ENCODE data around the gene NELFA.

NELFA gene

DNA sequence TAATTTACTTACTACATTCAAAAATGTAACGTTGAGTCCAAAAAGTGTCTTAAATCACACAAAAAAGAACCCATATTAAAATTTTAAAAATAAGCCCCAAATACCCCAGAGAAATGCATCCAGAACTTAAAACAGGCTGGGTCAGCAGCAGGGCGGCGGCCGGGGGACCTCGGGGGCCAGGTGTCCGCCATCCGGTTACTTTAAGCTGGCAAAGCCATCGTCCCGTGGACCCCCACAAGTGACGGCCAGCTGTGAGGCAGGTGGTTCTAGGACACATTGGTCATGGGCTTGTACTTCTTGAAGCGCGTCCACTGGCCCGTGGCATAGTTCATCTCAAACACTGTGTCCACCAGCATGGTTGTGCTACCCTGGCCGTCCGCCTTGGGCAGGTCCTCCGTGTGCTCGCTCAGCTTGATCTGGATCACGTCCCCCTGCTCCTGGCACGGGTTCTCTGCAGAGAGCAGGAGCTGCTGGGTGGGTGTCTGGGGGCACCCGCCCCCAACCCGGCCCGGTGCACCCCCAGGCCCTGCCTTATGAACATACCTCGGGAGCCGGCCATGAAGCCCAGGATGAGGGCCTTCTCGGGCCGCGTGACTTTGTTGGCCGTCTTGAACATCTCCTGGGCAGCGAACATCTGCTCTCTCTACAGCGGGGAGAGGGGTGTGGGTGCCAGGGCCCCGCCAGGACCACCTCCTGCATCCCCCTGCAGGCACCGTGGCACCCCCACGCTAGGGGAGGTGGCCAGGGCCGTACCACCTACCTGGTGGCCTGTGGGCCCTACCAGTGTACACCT is 25.5 kb downstream of the NELFA start:
- POLR2A ChIA-PET (ENCODE audit: low non-redundant PET): no interaction called here
- TF ChIP-seq, protein P1, sequence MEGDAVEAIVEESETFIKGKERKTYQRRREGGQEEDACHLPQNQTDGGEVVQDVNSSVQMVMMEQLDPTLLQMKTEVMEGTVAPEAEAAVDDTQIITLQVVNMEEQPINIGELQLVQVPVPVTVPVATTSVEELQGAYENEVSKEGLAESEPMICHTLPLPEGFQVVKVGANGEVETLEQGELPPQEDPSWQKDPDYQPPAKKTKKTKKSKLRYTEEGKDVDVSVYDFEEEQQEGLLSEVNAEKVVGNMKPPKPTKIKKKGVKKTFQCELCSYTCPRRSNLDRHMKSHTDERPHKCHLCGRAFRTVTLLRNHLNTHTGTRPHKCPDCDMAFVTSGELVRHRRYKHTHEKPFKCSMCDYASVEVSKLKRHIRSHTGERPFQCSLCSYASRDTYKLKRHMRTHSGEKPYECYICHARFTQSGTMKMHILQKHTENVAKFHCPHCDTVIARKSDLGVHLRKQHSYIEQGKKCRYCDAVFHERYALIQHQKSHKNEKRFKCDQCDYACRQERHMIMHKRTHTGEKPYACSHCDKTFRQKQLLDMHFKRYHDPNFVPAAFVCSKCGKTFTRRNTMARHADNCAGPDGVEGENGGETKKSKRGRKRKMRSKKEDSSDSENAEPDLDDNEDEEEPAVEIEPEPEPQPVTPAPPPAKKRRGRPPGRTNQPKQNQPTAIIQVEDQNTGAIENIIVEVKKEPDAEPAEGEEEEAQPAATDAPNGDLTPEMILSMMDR (conservative IDR thresholded peaks at IDR 0.05; ENCODE audit: low read depth): no peak

DNA sequence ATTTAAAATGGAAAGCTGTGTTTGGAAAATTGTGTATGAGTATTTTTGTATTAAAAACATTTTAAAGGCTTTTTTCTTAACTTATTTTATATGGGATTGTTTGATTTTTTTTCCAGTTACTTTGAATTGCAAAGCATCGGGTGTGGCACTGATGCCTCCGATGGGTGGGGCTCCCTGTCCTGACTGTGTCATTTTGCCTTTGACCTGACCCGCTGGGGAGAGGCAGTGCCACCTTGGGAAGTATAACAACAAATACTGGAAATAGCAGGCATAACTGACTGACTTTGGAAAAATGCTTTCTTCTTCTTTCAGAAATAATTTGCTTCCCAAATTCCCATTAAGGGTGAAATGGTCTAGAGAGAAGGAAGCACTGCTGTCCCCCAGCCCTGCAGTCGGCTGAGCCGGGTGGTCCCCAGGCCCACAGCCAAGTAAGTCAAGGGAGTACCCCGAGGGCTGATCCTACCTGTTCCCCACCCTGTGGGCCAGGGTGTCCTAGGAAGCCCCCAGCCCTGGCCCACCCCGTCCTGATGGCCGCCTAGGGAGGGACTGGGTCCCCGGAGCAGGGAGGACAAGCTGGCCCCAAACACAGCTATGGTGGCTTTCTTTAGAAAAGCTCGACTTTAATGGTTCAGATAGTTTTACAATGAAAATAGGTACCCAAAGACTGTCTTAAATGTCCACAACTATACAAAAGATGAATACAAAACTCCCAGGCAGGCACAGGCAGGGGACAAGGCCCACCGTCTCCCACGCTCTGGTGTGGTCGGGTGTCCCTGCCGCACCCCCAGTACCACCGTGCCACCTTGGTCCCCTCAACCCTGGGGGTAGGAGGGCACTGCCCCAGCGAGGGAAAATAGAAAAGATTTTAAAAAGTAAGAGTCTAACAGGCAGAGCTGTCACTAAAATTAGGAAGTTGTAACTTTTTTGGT is 26.4 kb downstream of the NELFA start:
- H3K27ac ChIP-seq: peak overlapping the region; percentile 61
- ChIA-PET POLR2A (ENCODE audit: low non-redundant PET) (no interaction called here), CTCF (no interaction called here)
- DNase-seq (ENCODE audit: low spot score): peak; percentile 7
- TF ChIP-seq, protein P1 (conservative IDR thresholded peaks at IDR 0.05; ENCODE audit: low read depth): no peak

More for the DNA sequence above, 25.5 kb downstream of the NELFA start:
- DNase-seq (ENCODE audit: low spot score): no peak
- CTCF ChIA-PET: no interaction called here
- H3K27ac ChIP-seq: peak overlapping the region; percentile 64

- ChIA-PET CTCF (no interaction called here), POLR2A (ENCODE audit: low non-redundant PET) (no interaction called here)
- peak overlapping the region; percentile 43 for H3K27ac ChIP-seq
- peak; percentile 12 for DNase-seq (ENCODE audit: low spot score)
- TF ChIP-seq, protein P1 (conservative IDR thresholded peaks at IDR 0.05; ENCODE audit: low read depth): no peak
Measured at GRCh38 chr4:1981251-1982058, 27.3 kb downstream of the NELFA start.

- TF ChIP-seq, protein P1 (conservative IDR thresholded peaks at IDR 0.05; ENCODE audit: low read depth): no peak
- DNase-seq (ENCODE audit: low spot score): no peak
- H3K27ac ChIP-seq: peak overlapping the region; percentile 43
- ChIA-PET CTCF (no interaction called here), POLR2A (ENCODE audit: low non-redundant PET) (no interaction called here)
Measured at GRCh38 chr4:1980561-1981041, 28.2 kb downstream of the NELFA start.

GRCh38 chr4:1979477-1980196 is 29.1 kb downstream of the NELFA start:
- CTCF ChIA-PET: interaction anchor here (0.5 kb wide), 1 partner anchor 604 kb away, joined by 5 read pairs; no protein-coding TSS in a partner anchor
- TF ChIP-seq, protein P1 (conservative IDR thresholded peaks at IDR 0.05; ENCODE audit: low read depth): no peak

More at GRCh38 chr4:1979477-1980196, 29.1 kb downstream of the NELFA start:
- H3K27ac ChIP-seq: peak overlapping the region; percentile 43
- no peak for DNase-seq (ENCODE audit: low spot score)
- POLR2A ChIA-PET (ENCODE audit: low non-redundant PET): no interaction called here

Data from RWPE1 (cell line).